ENCODE data around the gene METTL9.
A peak's percentile ranks its signal among the peaks of the same experiment; 100 is the strongest.
"Not testable (repeated sequence)": the region's sequence is repeated elsewhere in the genome, so short reads cannot be mapped to it uniquely, and the experiment has no call there.

METTL9 gene

GRCh38 chr16:21599122-21600030, at the start of gene METTL9:
TSS of gene METTL9 (plus strand) at chr16:21599577. CDS start at chr16:21599734, 157 bp downstream.
- DNase-seq (ENCODE audit: low read depth in 4 of 4, low spot score in 1 of 4), result peak; percentile 79 to 91 (median 90)

GRCh38 chr16:21549975-21550374, 49.4 kb upstream of the METTL9 start:
- DNase-seq (ENCODE audit: low read depth in 4 of 4, low spot score in 1 of 4), result not testable (repeated sequence)

GRCh38 chr16:21550435-21550834, 48.9 kb upstream of the METTL9 start:
- DNase-seq (ENCODE audit: low read depth in 4 of 4, low spot score in 1 of 4), result not testable (repeated sequence)

- DNase-seq (ENCODE audit: low read depth in 4 of 4, low spot score in 1 of 4), result not testable (repeated sequence)
These were observed 48.3 kb upstream of the METTL9 start for GRCh38 chr16:21551076-21551475.

- DNase-seq (ENCODE audit: low read depth in 4 of 4, low spot score in 1 of 4), result not testable (repeated sequence)
These were observed 47.8 kb upstream of the METTL9 start for GRCh38 chr16:21551600-21551999.

GRCh38 chr16:21553481-21554296, 45.7 kb upstream of the METTL9 start:
- DNase-seq (ENCODE audit: low read depth in 4 of 4, low spot score in 1 of 4), result not testable (repeated sequence)

GRCh38 chr16:21554795-21555585, 44.4 kb upstream of the METTL9 start:
- DNase-seq (ENCODE audit: low read depth in 4 of 4, low spot score in 1 of 4), result peak; percentile 84 to 96 (median 92)

- not testable (repeated sequence) for DNase-seq (ENCODE audit: low read depth in 4 of 4, low spot score in 1 of 4)
These were observed 43.8 kb upstream of the METTL9 start for GRCh38 chr16:21555621-21556020.

- DNase-seq (ENCODE audit: low read depth in 4 of 4, low spot score in 1 of 4), result not testable (repeated sequence)
These were observed 43.3 kb upstream of the METTL9 start for GRCh38 chr16:21556026-21556595.

- DNase-seq (ENCODE audit: low read depth in 4 of 4, low spot score in 1 of 4), result not testable (repeated sequence)
These were observed 42.6 kb upstream of the METTL9 start for GRCh38 chr16:21556651-21557241.

GRCh38 chr16:21560462-21560861, 38.9 kb upstream of the METTL9 start:
- DNase-seq (ENCODE audit: low read depth in 4 of 4, low spot score in 1 of 4), result no peak

- no peak for DNase-seq (ENCODE audit: low read depth in 4 of 4, low spot score in 1 of 4)
These were observed 35.7 kb upstream of the METTL9 start for GRCh38 chr16:21563676-21564075.

- DNase-seq (ENCODE audit: low read depth in 4 of 4, low spot score in 1 of 4), result not testable (repeated sequence)
These were observed 35.0 kb upstream of the METTL9 start for GRCh38 chr16:21564367-21564766.

- no peak for DNase-seq (ENCODE audit: low read depth in 4 of 4, low spot score in 1 of 4)
These were observed 33.9 kb upstream of the METTL9 start for GRCh38 chr16:21565507-21565860.

- DNase-seq (ENCODE audit: low read depth in 4 of 4, low spot score in 1 of 4), result no peak
These were observed 33.3 kb upstream of the METTL9 start for GRCh38 chr16:21565861-21566669.

- no peak for DNase-seq (ENCODE audit: low read depth in 4 of 4, low spot score in 1 of 4)
These were observed 32.4 kb upstream of the METTL9 start for GRCh38 chr16:21566891-21567414.

- DNase-seq (ENCODE audit: low read depth in 4 of 4, low spot score in 1 of 4), result not testable (repeated sequence)
These were observed 31.9 kb upstream of the METTL9 start for GRCh38 chr16:21567496-21567895.

- no peak for DNase-seq (ENCODE audit: low read depth in 4 of 4, low spot score in 1 of 4)
These were observed 30.7 kb upstream of the METTL9 start for GRCh38 chr16:21568502-21569189.

GRCh38 chr16:21570676-21571017, 28.7 kb upstream of the METTL9 start:
- no peak for DNase-seq (ENCODE audit: low read depth in 4 of 4, low spot score in 1 of 4)
